Body of pancreas (tissue), 4 donors: ENCODE results near the gene WDR37. TPM values are rescaled to one million over a fixed set of nuclear protein-coding genes. Genes with fewer than 3 reads are reported as not detected.

Experiments
- ATAC-seq: fragments of 150-250 bp; one replicate; pipeline ENCODE4 v1.9.1; 2016
- DNase-seq, 4 donors: peaks; one replicate each; pipeline ENCODE4 v3.0.0-alpha.2; 2019
- H3K27ac ChIP-seq, 4 donors: fragments of 200-600 bp; sonication (generic); 1 replicate in 3 of 4; 2 replicates in 1 of 4; pipeline versions ENCODE4 v1.5.1 to v1.6.1; 2016 to 2019; ENCODE audit warnings: mild to moderate bottlenecking in 1 of 4, mixed read lengths in 1 of 4, moderate library complexity in 1 of 4
- H3K27me3 ChIP-seq, 2 donors: fragments of 200-600 bp; sonication (generic); one replicate each; pipeline ENCODE4 v1.6.0; 2016; ENCODE audit warnings: mild to moderate bottlenecking in 1 of 2
- H3K36me3 ChIP-seq, 2 donors: fragments of 200-600 bp; sonication (generic); replicated peaks in 1 of 2; 2 replicates each; pipeline ENCODE4 v1.5.1; 2016; ENCODE audit warnings: low read depth in 2 of 2; ENCODE audit not compliant: insufficient read depth in 1 of 2
- H3K4me1 ChIP-seq: fragments of 200-600 bp; sonication (generic); one replicate; pipeline ENCODE4 v1.6.0; 2016
- H3K4me3 ChIP-seq, 2 donors: fragments of 200-600 bp; sonication (generic); 1 replicate in 1 of 2; 2 replicates in 1 of 2; pipeline ENCODE4 v1.5.1; 2016 to 2019
- H3K9me3 ChIP-seq, 3 donors: fragments of 200-600 bp; sonication (generic); 1 replicate in 2 of 3; 2 replicates in 1 of 3; pipeline ENCODE4 v1.5.1; 2016
- CTCF ChIP-seq, 7 experiments: fragments of 450-650 bp in 4 of 7; fragments of 200-600 bp in 3 of 7; sonication (generic) in 3 of 7; IDR thresholded peaks; one replicate each; pipeline ENCODE4 v1.5.1; 2016 to 2019; ENCODE audit warnings: antibody characterized with exemption in 7 of 7
- POLR2A ChIP-seq, 3 donors: fragments of 450-650 bp; IDR thresholded peaks; one replicate each; pipeline ENCODE4 v1.6.1; 2016; ENCODE audit warnings: antibody characterized with exemption in 3 of 3, mild to moderate bottlenecking in 2 of 3
- WGBS, 2 donors: methylation state at CpG; one replicate each; pipeline ENCODE4 v1.1.5; 2017; 5-methylcytosine and 5-hydroxymethylcytosine counted together
- intact Hi-C: fragments of 100-400 bp; cut with DNase I; formaldehyde crosslinking; loops from one replicate; pipeline ENCODE4 v1.15.1; 2023
- total RNA-seq, 2 donors: library from RNA; depleted of rRNA; stranded (reverse); fragments of >200 nt; gene quantifications; one replicate each; pipeline ENCODE4 v1.1.0, GENCODE V29; 2016

Gene WDR37
- total RNA-seq, 2 donors from 2014 or later, result 9.9 to 14.3 TPM

DNA sequence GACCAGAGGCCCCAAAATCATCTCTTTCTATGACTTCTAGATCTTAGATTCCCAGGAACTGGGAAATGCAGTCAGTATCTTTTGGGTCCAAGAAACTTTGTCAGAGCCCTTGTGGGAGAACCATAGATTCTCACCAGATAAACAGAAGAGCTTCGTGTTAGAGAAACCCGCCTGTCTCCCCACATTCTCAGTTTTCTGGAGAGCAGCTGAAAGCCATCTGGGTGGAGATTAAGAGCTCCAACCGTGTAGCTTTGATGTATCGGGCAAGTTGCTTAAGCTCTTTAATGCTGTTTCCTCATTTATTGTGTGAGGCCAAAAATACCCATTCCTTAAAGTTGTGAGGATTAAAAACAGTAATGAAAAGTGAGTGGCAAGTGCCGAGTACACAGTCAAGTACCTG lies 107.6 kb downstream of the WDR37 start:
- TF ChIP-seq POLR2A (IDR thresholded peaks at IDR 0.05) (no peak), CTCF (IDR thresholded peaks at IDR 0.05) (no peak)
- no peak for ATAC-seq
- H3K27me3 ChIP-seq, result no peaks in the 10 kb centered on the region
- H3K36me3 ChIP-seq, result no peaks in the 10 kb centered on the region
- no peak overlapping the region for H3K4me3 ChIP-seq
- H3K4me1 ChIP-seq, result no peaks in the 10 kb centered on the region
- intact Hi-C loops, result no loop called here
- no peak overlapping the region for H3K27ac ChIP-seq
- 47 to 61% methylated on average over 5 of the region's 5 CpGs for WGBS, 2 donors
- no peak for DNase-seq
- H3K9me3 ChIP-seq, result no peaks in the 10 kb centered on the region

DNA sequence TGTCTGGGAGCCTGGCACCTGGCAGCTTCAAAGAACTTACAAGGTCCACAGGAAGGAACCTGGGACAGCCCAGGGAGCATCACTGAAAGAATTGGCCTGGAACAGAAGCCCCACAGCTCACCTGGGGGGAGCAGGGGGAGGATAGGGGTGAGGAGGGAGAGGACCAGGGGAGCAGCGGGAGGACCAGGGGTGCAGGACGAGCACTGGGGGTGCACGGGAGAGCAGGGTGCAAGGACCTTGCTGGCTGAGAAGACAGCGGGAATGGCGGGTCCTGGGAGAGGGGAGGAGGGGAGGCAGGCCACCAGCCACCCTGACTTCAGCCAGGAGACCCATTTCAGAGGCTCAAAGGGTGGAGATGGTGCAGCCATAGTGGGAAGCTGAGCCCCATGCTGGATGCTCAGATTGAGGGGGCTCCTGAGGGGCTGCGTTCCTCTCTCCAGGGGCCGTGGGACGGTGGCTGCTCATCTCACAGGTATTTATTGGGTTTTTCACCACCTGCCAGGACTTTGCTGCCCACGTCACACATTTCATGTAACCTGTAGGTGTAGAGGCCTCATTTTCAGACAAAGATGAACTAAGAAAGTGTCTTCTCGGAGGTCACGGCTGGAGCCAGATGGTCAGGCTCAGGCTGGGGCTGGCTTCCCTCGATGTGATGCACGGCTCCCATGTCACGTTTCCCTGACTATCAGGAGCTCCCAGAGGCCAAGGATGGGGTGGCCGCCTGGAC lies 110.1 kb downstream of the WDR37 start:
- H3K27me3 ChIP-seq, result no peaks in the 10 kb centered on the region
- no peak overlapping the region for H3K4me3 ChIP-seq
- H3K4me1 ChIP-seq, result no peaks in the 10 kb centered on the region
- DNase-seq (no peak), ATAC-seq (no peak)
- intact Hi-C loops, result no loop called here
- TF ChIP-seq POLR2A (IDR thresholded peaks at IDR 0.05), result no peak
- TF ChIP-seq CTCF (IDR thresholded peaks at IDR 0.05), result no peak
- H3K27ac ChIP-seq, result no peak overlapping the region
- 74 to 77% methylated on average over 13 to 15 of the region's 15 CpGs for WGBS, 2 donors
- no peaks in the 10 kb centered on the region for H3K36me3 ChIP-seq
- no peaks in the 10 kb centered on the region for H3K9me3 ChIP-seq

GRCh38 chr10:1166828-1167275 lies 110.7 kb downstream of the WDR37 start:
- 65 to 75% methylated on average over 5 to 9 of the region's 9 CpGs for WGBS, 2 donors
- Histone ChIP-seq H3K27ac (no peak overlapping the region), H3K36me3 (no peaks in the 10 kb centered on the region), H3K9me3 (no peaks in the 10 kb centered on the region), H3K4me1 (no peaks in the 10 kb centered on the region), H3K27me3 (no peaks in the 10 kb centered on the region), H3K4me3 (no peak overlapping the region)
- DNase-seq, result no peak
- no peak for ATAC-seq
- intact Hi-C loops, result no loop called here
- TF ChIP-seq POLR2A (IDR thresholded peaks at IDR 0.05) (no peak), CTCF (IDR thresholded peaks at IDR 0.05) (no peak)

- H3K27ac ChIP-seq, result no peak overlapping the region
- H3K27me3 ChIP-seq, result no peaks in the 10 kb centered on the region
- no peaks in the 10 kb centered on the region for H3K36me3 ChIP-seq
- TF ChIP-seq POLR2A (IDR thresholded peaks at IDR 0.05), result no peak
- no peak for TF ChIP-seq CTCF (IDR thresholded peaks at IDR 0.05)
- H3K4me1 ChIP-seq, result no peaks in the 10 kb centered on the region
- DNase-seq (no peak), ATAC-seq (no peak)
- no peaks in the 10 kb centered on the region for H3K9me3 ChIP-seq
- WGBS, 2 donors, result 79 to 83% methylated on average over 13 of the region's 13 CpGs
- no peak overlapping the region for H3K4me3 ChIP-seq
- intact Hi-C loops, result no loop called here
Measured at GRCh38 chr10:1168763-1169162, 112.6 kb downstream of the WDR37 start.
